ENCODE results near the gene RRP1B. TPM values are rescaled to one million over a fixed set of nuclear protein-coding genes. Genes with fewer than 3 reads are reported as not detected.

The RRP1B gene
- total RNA-seq, 1 donor, result 14.0 TPM

- Histone ChIP-seq H3K27me3 (ENCODE audit: insufficient read depth, low read length) (no peaks in the 10 kb centered on the region), H3K9me3 (ENCODE audit: low read depth, low read length) (no peaks in the 10 kb centered on the region), H3K4me1 (ENCODE audit: insufficient read depth, low read length) (peaks cover 45% of the 10 kb centered on the region), H3K4me3 (ENCODE audit: low read length) (peak overlapping the region; percentile 82)
These were observed 58.9 kb downstream of the RRP1B start for GRCh38 chr21:43717967-43718871.

GRCh38 chr21:43718872-43719747, 59.8 kb downstream of the RRP1B start, which contains the start of gene PDXK:
Gene PDXK, plus strand, starts transcription at chr21:43719129. Its CDS starts 166 bp downstream, at chr21:43719295.
- peak within 1 kb of the TSS; percentile 82 for H3K4me3 ChIP-seq (ENCODE audit: low read length)
- no peaks in the 10 kb centered on the region for H3K27me3 ChIP-seq (ENCODE audit: insufficient read depth, low read length)
- H3K9me3 ChIP-seq (ENCODE audit: low read depth, low read length), result no peaks in the 10 kb centered on the region
- peaks cover 51% of the 10 kb centered on the region for H3K4me1 ChIP-seq (ENCODE audit: insufficient read depth, low read length)

GRCh38 chr21:43719748-43720538, 60.6 kb downstream of the RRP1B start:
- H3K4me1 ChIP-seq (ENCODE audit: insufficient read depth, low read length), result peaks cover 59% of the 10 kb centered on the region
- H3K4me3 ChIP-seq (ENCODE audit: low read length), result peak overlapping the region; percentile 82

GRCh38 chr21:43720539-43721166, 61.3 kb downstream of the RRP1B start:
- Histone ChIP-seq H3K4me1 (ENCODE audit: insufficient read depth, low read length) (peaks cover 66% of the 10 kb centered on the region), H3K27me3 (ENCODE audit: insufficient read depth, low read length) (no peaks in the 10 kb centered on the region), H3K4me3 (ENCODE audit: low read length) (peak overlapping the region; percentile 82), H3K9me3 (ENCODE audit: low read depth, low read length) (no peaks in the 10 kb centered on the region)

More at GRCh38 chr21:43719748-43720538, 60.6 kb downstream of the RRP1B start:
- Histone ChIP-seq H3K9me3 (ENCODE audit: low read depth, low read length) (no peaks in the 10 kb centered on the region), H3K27me3 (ENCODE audit: insufficient read depth, low read length) (no peaks in the 10 kb centered on the region)

GRCh38 chr21:43721206-43721605, 61.8 kb downstream of the RRP1B start:
- Histone ChIP-seq H3K9me3 (ENCODE audit: low read depth, low read length) (no peaks in the 10 kb centered on the region), H3K4me1 (ENCODE audit: insufficient read depth, low read length) (peaks cover 72% of the 10 kb centered on the region), H3K4me3 (ENCODE audit: low read length) (no peak overlapping the region), H3K27me3 (ENCODE audit: insufficient read depth, low read length) (no peaks in the 10 kb centered on the region)

- no peaks in the 10 kb centered on the region for H3K9me3 ChIP-seq (ENCODE audit: low read depth, low read length)
- no peaks in the 10 kb centered on the region for H3K27me3 ChIP-seq (ENCODE audit: insufficient read depth, low read length)
- H3K4me3 ChIP-seq (ENCODE audit: low read length), result no peak overlapping the region
- H3K4me1 ChIP-seq (ENCODE audit: insufficient read depth, low read length), result peaks cover 73% of the 10 kb centered on the region
These were observed 62.6 kb downstream of the RRP1B start for GRCh38 chr21:43721939-43722338.

- Histone ChIP-seq H3K4me1 (ENCODE audit: insufficient read depth, low read length) (peaks cover 83% of the 10 kb centered on the region), H3K4me3 (ENCODE audit: low read length) (no peak overlapping the region), H3K9me3 (ENCODE audit: low read depth, low read length) (no peaks in the 10 kb centered on the region), H3K27me3 (ENCODE audit: insufficient read depth, low read length) (no peaks in the 10 kb centered on the region)
These were observed 64.3 kb downstream of the RRP1B start for GRCh38 chr21:43723648-43724047.

GRCh38 chr21:43726686-43727518, 67.5 kb downstream of the RRP1B start:
- Histone ChIP-seq H3K4me1 (ENCODE audit: insufficient read depth, low read length) (peaks cover 76% of the 10 kb centered on the region), H3K9me3 (ENCODE audit: low read depth, low read length) (no peaks in the 10 kb centered on the region), H3K27me3 (ENCODE audit: insufficient read depth, low read length) (no peaks in the 10 kb centered on the region), H3K4me3 (ENCODE audit: low read length) (no peak overlapping the region)

- Histone ChIP-seq H3K4me3 (ENCODE audit: low read length) (peak overlapping the region; percentile 34), H3K27me3 (ENCODE audit: insufficient read depth, low read length) (no peaks in the 10 kb centered on the region), H3K9me3 (ENCODE audit: low read depth, low read length) (no peaks in the 10 kb centered on the region), H3K4me1 (ENCODE audit: insufficient read depth, low read length) (peaks cover 73% of the 10 kb centered on the region)
These were observed 68.3 kb downstream of the RRP1B start for GRCh38 chr21:43727519-43728153.

GRCh38 chr21:43728154-43728466, 68.8 kb downstream of the RRP1B start:
- Histone ChIP-seq H3K9me3 (ENCODE audit: low read depth, low read length) (no peaks in the 10 kb centered on the region), H3K4me1 (ENCODE audit: insufficient read depth, low read length) (peaks cover 72% of the 10 kb centered on the region), H3K4me3 (ENCODE audit: low read length) (peak overlapping the region; percentile 34), H3K27me3 (ENCODE audit: insufficient read depth, low read length) (no peaks in the 10 kb centered on the region)

- Histone ChIP-seq H3K4me1 (ENCODE audit: insufficient read depth, low read length) (peaks cover 73% of the 10 kb centered on the region), H3K9me3 (ENCODE audit: low read depth, low read length) (no peaks in the 10 kb centered on the region), H3K27me3 (ENCODE audit: insufficient read depth, low read length) (no peaks in the 10 kb centered on the region), H3K4me3 (ENCODE audit: low read length) (peak overlapping the region; percentile 34)
These were observed 69.4 kb downstream of the RRP1B start for GRCh38 chr21:43728467-43729390.

- Histone ChIP-seq H3K9me3 (ENCODE audit: low read depth, low read length) (no peaks in the 10 kb centered on the region), H3K4me3 (ENCODE audit: low read length) (no peak overlapping the region), H3K4me1 (ENCODE audit: insufficient read depth, low read length) (peaks cover 46% of the 10 kb centered on the region), H3K27me3 (ENCODE audit: insufficient read depth, low read length) (no peaks in the 10 kb centered on the region)
These were observed 72.1 kb downstream of the RRP1B start for GRCh38 chr21:43731476-43731875.
